Ammon's horn (tissue), 1 donor: ENCODE data around the gene LSAMP.
"Not testable (repeated sequence)": the region's sequence is repeated elsewhere in the genome, so short reads cannot be mapped to it uniquely, and the experiment has no call there.

Source experiments
- DNase-seq: peaks from one replicate; pipeline ENCODE4 v3.0.0-alpha.2; 2016; ENCODE audit warnings: low spot score

Gene LSAMP

DNA sequence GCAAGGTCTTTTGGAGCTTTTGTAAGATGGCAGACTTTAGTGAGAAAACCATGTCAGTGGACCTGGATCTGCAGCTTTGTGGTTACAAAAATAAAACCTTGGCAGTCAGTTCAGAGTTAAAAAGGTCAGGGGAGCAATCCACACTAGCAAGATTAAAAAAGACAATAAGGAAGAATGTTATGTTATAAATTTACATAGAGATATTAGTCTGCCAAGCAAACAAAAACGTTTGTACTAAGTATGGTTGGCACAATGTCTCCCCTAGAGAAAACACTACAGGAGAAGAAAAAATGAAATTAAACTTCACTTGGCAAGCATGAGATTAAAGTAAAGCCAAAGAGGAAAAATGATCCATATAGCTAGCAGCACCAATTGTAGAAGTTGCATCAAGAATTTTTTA lies 205.0 kb downstream of the LSAMP start:
- no peak for DNase-seq

DNA sequence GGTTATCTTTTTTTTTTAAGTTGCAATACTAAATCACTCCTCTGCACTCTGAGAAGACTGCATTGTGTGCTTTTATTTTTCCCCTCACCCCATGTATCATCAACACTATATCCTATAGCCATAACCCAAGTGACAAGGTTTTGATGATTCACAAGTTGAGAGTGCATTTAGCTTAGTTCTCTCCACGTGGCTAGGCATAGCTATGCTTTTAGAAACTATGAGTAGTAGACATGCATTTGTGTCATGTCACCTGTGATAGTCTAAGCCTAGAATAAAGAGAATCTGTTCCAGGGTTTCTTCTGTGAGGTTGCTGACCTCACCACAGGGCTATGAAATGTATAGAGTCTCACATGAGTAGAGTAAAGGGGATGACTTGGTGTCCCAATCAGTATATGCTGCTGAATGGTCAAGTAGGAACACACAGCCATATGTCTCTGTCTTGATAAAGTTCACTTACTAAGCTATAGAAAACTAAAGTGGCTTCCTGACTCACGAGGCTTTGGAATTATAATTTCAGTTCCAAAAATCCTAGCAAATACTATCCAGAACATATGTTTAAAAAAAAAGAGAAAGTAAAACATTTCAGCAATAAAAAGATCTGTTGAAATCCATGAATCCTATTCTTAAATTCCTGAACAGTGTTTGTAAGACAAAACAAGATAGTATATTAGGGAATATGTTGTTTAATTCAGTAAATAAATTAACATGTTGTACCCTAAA lies 206.3 kb downstream of the LSAMP start:
- no peak for DNase-seq

- DNase-seq = no peak
Measured at GRCh38 chr3:116233711-116234357, 211.5 kb downstream of the LSAMP start.

GRCh38 chr3:116230431-116231020 lies 214.8 kb downstream of the LSAMP start:
- no peak for DNase-seq

DNA sequence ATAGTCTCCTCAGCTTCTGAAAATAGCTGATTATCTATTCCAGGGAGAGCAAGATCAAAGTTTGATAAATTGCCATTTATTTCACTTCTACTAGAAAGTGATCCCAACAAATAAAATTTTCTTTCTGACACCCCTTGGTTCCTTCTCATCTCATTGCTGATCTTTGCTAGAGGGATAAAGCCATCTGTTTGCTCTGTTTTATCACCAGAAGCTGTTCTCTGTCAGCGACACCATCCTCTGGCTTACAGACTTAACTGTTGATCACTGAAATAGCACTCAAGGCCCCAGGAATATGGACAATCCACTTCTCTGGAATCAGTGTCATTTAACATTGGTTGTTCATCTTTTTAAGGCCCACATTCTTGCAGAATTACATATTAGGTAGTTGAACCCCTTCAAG lies 219.0 kb downstream of the LSAMP start:
- no peak for DNase-seq

GRCh38 chr3:116216761-116217160 lies 228.5 kb downstream of the LSAMP start:
- peak; percentile 14 for DNase-seq

GRCh38 chr3:116211901-116212300 lies 233.4 kb downstream of the LSAMP start:
- DNase-seq = no peak

DNA sequence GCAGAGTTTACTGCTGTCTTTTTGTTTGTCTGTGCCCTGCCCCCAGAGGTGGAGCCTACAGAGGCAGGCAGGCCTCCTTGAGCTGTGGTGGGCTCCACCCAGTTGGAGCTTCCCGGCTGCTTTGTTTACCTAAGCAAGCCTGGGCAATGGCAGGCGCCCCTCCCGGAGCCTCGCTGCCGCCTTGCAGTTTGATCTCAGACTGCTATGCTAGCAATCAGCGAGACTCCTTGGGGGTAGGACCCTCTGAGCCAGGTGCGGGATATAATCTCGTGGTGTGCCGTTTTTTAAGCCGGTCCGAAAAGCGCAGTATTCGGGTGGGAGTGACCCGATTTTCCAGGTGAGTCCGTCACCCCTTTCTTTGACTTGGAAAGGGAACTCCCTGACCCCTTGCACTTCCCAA lies 236.5 kb downstream of the LSAMP start:
- not testable (repeated sequence) for DNase-seq

GRCh38 chr3:116200956-116201690 lies 244.2 kb downstream of the LSAMP start:
- peak; percentile 32 for DNase-seq

GRCh38 chr3:116199063-116199462 lies 246.2 kb downstream of the LSAMP start:
- DNase-seq = no peak

- no peak for DNase-seq
Measured at GRCh38 chr3:116198087-116198486, 247.2 kb downstream of the LSAMP start.

DNA sequence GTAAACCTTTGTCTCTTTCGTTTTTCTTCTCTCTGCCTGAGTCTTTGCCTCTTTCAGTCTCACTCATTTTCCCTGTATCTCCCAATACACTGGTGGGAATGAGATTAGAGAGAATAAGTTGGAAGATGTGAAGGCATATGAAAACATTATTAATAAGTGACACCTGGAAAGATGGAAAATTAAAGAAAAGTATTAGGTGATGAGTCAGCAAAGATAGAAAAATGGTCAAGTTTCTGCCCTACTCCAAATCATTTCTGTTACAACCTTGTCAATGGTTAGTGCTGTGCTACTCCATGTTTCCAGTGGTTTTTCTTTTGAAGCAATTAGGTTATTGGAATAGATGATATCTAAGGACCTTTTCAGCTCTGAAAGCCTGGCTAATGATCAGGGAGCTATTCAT lies 252.8 kb downstream of the LSAMP start:
- DNase-seq = no peak

DNA sequence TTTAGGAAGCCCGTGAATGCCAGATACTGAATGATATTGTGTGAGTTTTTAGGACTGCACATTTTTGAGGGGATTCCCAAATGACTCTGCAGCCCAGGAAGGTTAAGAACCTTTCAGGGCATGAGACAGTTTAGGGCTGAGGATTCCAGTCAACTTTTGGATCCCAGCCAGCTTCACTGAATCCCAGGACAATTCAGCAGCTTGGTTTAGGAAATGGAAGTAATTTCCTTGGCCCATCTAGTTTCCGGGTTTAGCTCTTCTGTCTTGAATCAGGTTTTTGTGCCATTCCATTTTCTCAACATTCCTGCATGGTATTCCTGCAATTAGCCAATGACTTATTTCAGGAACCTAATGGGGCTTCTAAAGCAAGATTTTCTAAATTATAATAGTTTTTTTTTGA lies 253.9 kb downstream of the LSAMP start:
- no peak for DNase-seq

DNA sequence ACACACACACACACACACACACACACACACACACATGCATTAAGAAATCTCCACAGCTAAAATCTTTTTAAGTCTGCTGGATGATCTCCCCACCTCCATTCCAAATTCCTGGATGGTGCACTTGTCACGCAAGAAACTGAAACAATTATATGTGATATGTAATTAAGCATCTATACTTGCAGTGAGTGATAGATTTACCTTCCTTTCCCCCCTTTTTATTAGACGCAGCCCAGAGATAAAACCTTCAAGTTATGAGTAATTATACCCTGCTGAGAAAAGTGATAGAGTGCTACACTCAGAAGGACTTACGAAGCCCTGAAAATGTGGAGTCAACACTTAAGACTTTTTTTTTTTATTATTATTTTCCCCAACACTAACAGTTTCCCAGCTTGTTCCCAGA lies 255.2 kb downstream of the LSAMP start:
- DNase-seq = no peak

DNA sequence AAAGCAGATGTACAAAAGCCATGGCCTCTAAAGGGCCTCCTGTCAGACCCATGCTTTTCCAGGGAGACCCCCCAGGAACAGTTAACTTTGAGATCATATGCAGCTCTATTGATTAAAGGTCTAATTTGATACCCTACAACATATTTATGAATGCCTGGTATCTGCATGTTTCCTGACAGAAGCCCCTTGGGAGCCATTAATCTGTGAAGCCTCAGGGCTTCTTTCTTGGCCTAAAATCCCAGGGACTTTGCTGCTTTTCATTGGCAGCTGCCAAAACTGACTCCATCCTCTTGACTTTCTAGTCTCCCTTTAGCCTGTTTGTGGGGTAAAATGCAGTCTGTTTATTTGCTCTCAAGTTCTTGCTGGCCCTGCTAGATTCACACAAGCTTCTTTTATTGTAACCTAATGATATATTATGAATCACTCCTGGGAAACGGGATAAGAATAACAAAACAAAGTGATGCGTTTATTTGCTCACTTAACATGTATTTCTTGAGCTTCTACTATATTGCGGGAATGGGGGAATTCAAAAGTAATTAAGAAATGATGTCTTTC lies 257.0 kb downstream of the LSAMP start:
- DNase-seq = no peak

GRCh38 chr3:116186049-116186448 lies 259.2 kb downstream of the LSAMP start:
- no peak for DNase-seq

DNA sequence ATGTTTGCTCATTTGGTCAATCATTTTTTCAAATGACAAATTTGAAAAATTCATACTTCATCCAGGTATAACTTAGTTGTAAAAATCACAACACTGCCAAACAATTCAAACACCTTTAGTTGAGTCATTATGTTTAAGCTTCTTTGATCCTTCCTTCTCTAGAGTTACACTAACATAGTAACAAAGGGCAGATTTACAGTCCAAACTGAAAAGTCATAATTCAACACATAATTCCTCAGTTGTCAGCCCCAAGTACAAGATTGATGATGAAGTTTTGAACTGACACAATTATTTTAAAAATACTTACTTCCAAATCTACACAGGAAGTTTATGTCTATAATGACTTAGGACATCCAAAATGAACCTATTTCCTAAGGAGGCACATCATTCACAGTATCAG lies 264.1 kb downstream of the LSAMP start:
- no peak for DNase-seq

GRCh38 chr3:116179091-116179490 lies 266.2 kb downstream of the LSAMP start:
- no peak for DNase-seq

GRCh38 chr3:116176974-116177555 lies 268.2 kb downstream of the LSAMP start:
- DNase-seq = no peak

- DNase-seq = peak; percentile 55
Measured at GRCh38 chr3:116166121-116166520, 279.2 kb downstream of the LSAMP start.

GRCh38 chr3:116165641-116166040 lies 279.6 kb downstream of the LSAMP start:
- DNase-seq = no peak

- DNase-seq = no peak
Measured at GRCh38 chr3:116165135-116165534, 280.2 kb downstream of the LSAMP start.
